SK-N-MC (cell line): ENCODE results near the gene CTDSP2.
"Not testable (repeated sequence)": the region's sequence is repeated elsewhere in the genome, so short reads cannot be mapped to it uniquely, and the experiment has no call there.

Source experiments
- EZH2 ChIP-seq: fragments of 200-600 bp; sonication (generic); IDR thresholded peaks from one replicate; pipeline ENCODE4 v1.6.1; 2017; ENCODE audit warnings: antibody characterized with exemption
- POLR2AphosphoS5 ChIP-seq: IDR thresholded peaks from 2 replicates; pipeline ENCODE4 v1.6.1; 2012; ENCODE audit warnings: mild to moderate bottlenecking, low read depth, low read length, borderline replicate concordance

DNA sequence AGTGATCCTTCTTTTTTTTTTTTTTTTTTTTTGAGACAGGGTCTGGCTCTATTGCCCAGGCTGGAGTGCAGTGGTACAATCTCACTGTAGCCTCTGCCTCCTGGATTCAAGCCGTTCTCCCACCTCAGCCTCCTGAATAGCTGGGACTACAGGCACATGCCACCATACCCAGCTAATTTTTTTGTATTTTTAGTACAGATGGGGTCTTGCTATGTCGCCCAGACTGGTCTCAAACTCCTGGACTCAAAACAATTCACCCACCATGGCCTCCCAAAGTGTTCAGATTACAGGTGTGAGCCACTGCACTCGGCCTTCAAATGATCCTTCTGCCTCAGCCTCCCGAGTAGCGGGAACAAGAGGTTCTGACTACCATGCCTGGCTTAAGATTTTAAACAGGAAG is 14.4 kb upstream of the CTDSP2 start:
- not testable (repeated sequence) for TF ChIP-seq POLR2AphosphoS5, EZH2
